GM12801 (cell line): Measurements from ENCODE around the gene NAPA.

Experiments
- CTCF ChIP-seq: IDR thresholded peaks from one replicate; pipeline ENCODE4 v1.5.1; 2011; ENCODE audit warnings: control low read depth; ENCODE audit not compliant: insufficient read length; ENCODE audit errors: extremely low read depth

Gene NAPA

GRCh38 chr19:47446534-47447469, 68.1 kb downstream of the NAPA start:
- no peak for TF ChIP-seq CTCF

DNA sequence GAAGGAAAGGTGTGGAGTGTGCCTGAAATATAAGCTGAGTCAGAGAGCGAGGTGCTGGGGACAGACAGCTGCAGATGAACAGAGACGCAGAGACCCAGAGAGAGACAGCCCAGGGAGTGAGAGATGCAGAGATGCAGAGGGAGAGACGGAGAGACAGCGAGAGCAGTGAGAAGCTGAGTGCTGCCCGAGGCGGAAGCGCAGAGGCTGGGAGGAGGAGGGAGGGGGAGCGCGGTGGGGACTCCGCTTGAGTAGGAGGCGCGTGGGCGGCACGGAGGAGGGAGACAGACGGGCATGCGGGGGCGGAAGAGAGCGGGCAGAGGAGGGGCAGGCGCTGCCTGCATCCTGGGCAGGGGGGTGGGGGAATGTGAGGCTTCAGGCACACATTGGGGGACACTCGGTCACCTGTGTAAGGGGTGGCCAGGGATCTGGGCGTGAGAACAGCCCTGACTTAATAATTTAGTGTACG, 68.9 kb downstream of the NAPA start:
- no peak for TF ChIP-seq CTCF

- no peak for TF ChIP-seq CTCF
Measured at GRCh38 chr19:47445527-47445926, 69.3 kb downstream of the NAPA start.

- TF ChIP-seq CTCF, result no peak
Measured at GRCh38 chr19:47444388-47444821, 70.5 kb downstream of the NAPA start.

DNA sequence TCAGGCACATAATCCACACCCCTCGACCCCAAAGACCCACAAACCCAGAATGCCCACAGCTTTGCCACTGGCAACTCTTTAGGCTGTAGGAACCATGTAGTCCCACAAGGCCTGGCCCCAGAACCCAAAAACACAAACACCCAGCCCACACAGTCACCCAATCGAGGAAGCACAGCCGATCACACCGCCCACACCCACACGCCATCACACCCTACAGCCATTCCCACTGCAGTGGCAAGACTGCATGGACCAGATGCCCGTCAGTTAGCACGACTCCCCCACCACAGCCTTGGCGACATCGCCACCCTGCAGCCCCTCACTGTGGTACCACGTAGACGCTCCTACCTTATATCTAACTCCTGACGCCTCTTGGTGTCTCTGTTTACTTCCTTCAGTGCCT, 71.5 kb downstream of the NAPA start:
- TF ChIP-seq CTCF, result no peak

DNA sequence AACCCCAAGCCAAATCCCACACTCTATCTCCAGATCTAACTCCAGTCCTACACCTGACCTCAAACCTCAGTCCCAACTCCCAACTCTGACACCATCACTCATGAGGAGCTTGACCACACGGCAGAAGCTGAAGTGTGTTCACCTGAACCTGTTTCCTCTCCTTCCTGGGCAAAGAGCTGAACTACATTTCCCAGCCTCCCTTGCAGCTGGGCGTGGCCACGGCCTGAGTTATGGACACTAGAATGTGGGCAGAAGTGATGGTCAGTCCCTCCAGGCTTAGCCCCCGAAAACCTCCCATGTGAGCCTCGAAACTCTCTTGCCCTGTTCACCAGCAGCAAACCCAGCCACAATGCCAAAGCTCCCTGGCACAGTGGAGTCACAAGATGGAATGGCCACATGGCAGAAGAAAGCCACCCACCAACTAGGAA, 76.1 kb downstream of the NAPA start:
- no peak for TF ChIP-seq CTCF
